GM23248 (cell line): ENCODE data around the gene FAM110A.

Experiments used
- EZH2 ChIP-seq: fragments of 200-600 bp; sonication (generic); IDR thresholded peaks from 2 replicates; pipeline ENCODE4 v1.6.1; 2018; ENCODE audit warnings: antibody characterized with exemption, mild to moderate bottlenecking; ENCODE audit not compliant: insufficient read depth, poor library complexity, severe bottlenecking
- EZH2phosphoT487 ChIP-seq: fragments of 200-600 bp; sonication (generic); IDR thresholded peaks from 2 replicates; pipeline ENCODE4 v1.6.1; 2018; ENCODE audit warnings: antibody characterized with exemption, moderate library complexity, mild to moderate bottlenecking, low read depth; ENCODE audit not compliant: insufficient read depth

DNA sequence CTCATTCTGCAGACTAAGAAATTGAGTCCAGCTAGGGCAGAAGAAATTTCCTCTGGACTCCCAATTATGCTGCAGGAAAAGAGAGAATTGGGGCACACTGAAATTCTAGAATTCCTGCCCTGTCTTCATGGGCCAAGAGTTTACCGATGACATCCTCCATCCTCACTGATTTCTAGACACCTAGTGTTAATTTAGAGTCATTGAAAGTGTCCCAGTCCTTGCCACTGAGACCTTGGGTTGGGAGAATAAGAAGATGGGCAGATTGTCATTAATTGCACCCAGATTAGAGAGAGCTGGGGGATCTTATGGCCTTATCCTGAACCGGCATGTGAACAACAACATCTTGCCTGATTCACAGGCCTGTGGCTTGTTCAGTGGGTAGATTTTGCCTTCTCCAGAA, 53.6 kb downstream of the FAM110A start:
- TF ChIP-seq EZH2phosphoT487 (no peak), EZH2 (no peak)
